ENCODE results near the gene ARID3B. TPM values are rescaled to one million over a fixed set of nuclear protein-coding genes. Genes with fewer than 3 reads are reported as not detected.

Gene ARID3B
- total and polyA plus RNA-seq, 3 donors from 2014 or later: 50.3 to 58.1 (median 53.7) TPM

- TF ChIP-seq POLR2A (IDR thresholded peaks at IDR 0.05): no peak
- peak; percentile 57 to 79 (median 57) for TF ChIP-seq CTCF (IDR thresholded peaks at IDR 0.05)
- intact Hi-C loops (cut with DNase I; ENCODE audit: low total_unique reads): loop anchor here (10.0 kb wide), 1 partner anchor 246 kb away; no protein-coding TSS in a partner anchor
- Histone ChIP-seq H3K9me3 (no peaks in the 10 kb centered on the region), H3K4me1 (peaks cover 28% of the 10 kb centered on the region), H3K27ac (no peak overlapping the region), H3K4me3 (no peak overlapping the region), H3K27me3 (no peaks in the 10 kb centered on the region), H3K36me3 (ENCODE audit: low read depth, missing control alignments) (no peaks in the 10 kb centered on the region)
- DNase-seq: peak; percentile 89
- WGBS, 2 donors: 67 to 68% methylated on average over 8 to 23 of the region's 23 CpGs
These were observed 79.9 kb downstream of the ARID3B start for GRCh38 chr15:74620636-74621545.

- Histone ChIP-seq H3K36me3 (ENCODE audit: low read depth, missing control alignments) (no peaks in the 10 kb centered on the region), H3K4me1 (peaks cover 28% of the 10 kb centered on the region), H3K9me3 (no peaks in the 10 kb centered on the region), H3K27ac (no peak overlapping the region), H3K4me3 (no peak overlapping the region), H3K27me3 (no peaks in the 10 kb centered on the region)
- TF ChIP-seq CTCF (IDR thresholded peaks at IDR 0.05) (no peak), POLR2A (IDR thresholded peaks at IDR 0.05) (no peak)
- 66 to 81% methylated on average over 14 to 16 of the region's 16 CpGs for WGBS, 2 donors
- intact Hi-C loops (cut with DNase I; ENCODE audit: low total_unique reads): loop anchor here (10.0 kb wide), 1 partner anchor 247 kb away; no protein-coding TSS in a partner anchor
- DNase-seq: no peak
These were observed 80.5 kb downstream of the ARID3B start for GRCh38 chr15:74621546-74621920.

- WGBS, 2 donors: 87 to 90% methylated on average over 21 of the region's 21 CpGs
These were observed 80.9 kb downstream of the ARID3B start for GRCh38 chr15:74621936-74622335.

GRCh38 chr15:74622758-74623157 is 81.7 kb downstream of the ARID3B start:
- no peaks in the 10 kb centered on the region for H3K9me3 ChIP-seq
- intact Hi-C loops (cut with DNase I; ENCODE audit: low total_unique reads): loop anchor here (10.0 kb wide), 1 partner anchor 248 kb away; no protein-coding TSS in a partner anchor
- DNase-seq: no peak
- H3K27me3 ChIP-seq: no peaks in the 10 kb centered on the region
- no peak overlapping the region for H3K27ac ChIP-seq
- H3K36me3 ChIP-seq (ENCODE audit: low read depth, missing control alignments): no peaks in the 10 kb centered on the region
- H3K4me1 ChIP-seq: peaks cover 20% of the 10 kb centered on the region
- TF ChIP-seq POLR2A (IDR thresholded peaks at IDR 0.05) (no peak), CTCF (IDR thresholded peaks at IDR 0.05) (no peak)
- 93 to 95% methylated on average over 2 to 3 of the region's 3 CpGs for WGBS, 2 donors
- no peak overlapping the region for H3K4me3 ChIP-seq

More at GRCh38 chr15:74621936-74622335, 80.9 kb downstream of the ARID3B start:
- no peak for TF ChIP-seq CTCF (IDR thresholded peaks at IDR 0.05)
- no peak overlapping the region for H3K4me3 ChIP-seq
- H3K36me3 ChIP-seq (ENCODE audit: low read depth, missing control alignments): no peaks in the 10 kb centered on the region
- intact Hi-C loops (cut with DNase I; ENCODE audit: low total_unique reads): loop anchor here (10.0 kb wide), 1 partner anchor 247 kb away; no protein-coding TSS in a partner anchor
- H3K27ac ChIP-seq: no peak overlapping the region
- no peaks in the 10 kb centered on the region for H3K27me3 ChIP-seq
- peaks cover 23% of the 10 kb centered on the region for H3K4me1 ChIP-seq
- H3K9me3 ChIP-seq: no peaks in the 10 kb centered on the region
- no peak for DNase-seq

Measured in testis (tissue), 3 donors.